GM12891 (cell line): ENCODE results near the gene STIM1.
"Not testable (repeated sequence)": the region's sequence is repeated elsewhere in the genome, so short reads cannot be mapped to it uniquely, and the experiment has no call there.

Source experiments
- DNase-seq: peaks from one replicate; pipeline ENCODE4 v3.0.0; 2011; ENCODE audit warnings: low spot score; ENCODE audit not compliant: insufficient read length
- FAIRE-seq: peaks from 2 replicates; lab custom pipeline; 2011; peaks lifted over from hg19 to GRCh38; lab: Jason Lieb, UNC
- PAX5 ChIP-seq: IDR thresholded peaks from 2 replicates; pipeline ENCODE4 v1.6.1; 2011; ENCODE audit warnings: low read length, moderate library complexity, mild to moderate bottlenecking; ENCODE audit not compliant: insufficient read depth, severe bottlenecking
- POLR2A ChIP-seq: IDR thresholded peaks from 2 replicates; pipeline ENCODE4 v1.6.1; 2011; ENCODE audit warnings: low read depth, low read length, control low read depth
- POLR2AphosphoS5 ChIP-seq: IDR thresholded peaks from 2 replicates; pipeline ENCODE4 v1.6.1; 2011; ENCODE audit warnings: low read depth, low read length, control low read depth
- POU2F2 ChIP-seq: IDR thresholded peaks from 2 replicates; pipeline ENCODE4 v1.6.1; 2011; ENCODE audit warnings: low read depth, mild to moderate bottlenecking, control low read depth, low read length, moderate library complexity
- SPI1 ChIP-seq: IDR thresholded peaks from 2 replicates; pipeline ENCODE4 v1.6.1; 2011; ENCODE audit warnings: low read depth, low read length, control low read depth
- TAF1 ChIP-seq: IDR thresholded peaks from 2 replicates; pipeline ENCODE4 v1.6.1; 2011; ENCODE audit warnings: low read depth, low read length, control low read depth

The STIM1 gene

DNA sequence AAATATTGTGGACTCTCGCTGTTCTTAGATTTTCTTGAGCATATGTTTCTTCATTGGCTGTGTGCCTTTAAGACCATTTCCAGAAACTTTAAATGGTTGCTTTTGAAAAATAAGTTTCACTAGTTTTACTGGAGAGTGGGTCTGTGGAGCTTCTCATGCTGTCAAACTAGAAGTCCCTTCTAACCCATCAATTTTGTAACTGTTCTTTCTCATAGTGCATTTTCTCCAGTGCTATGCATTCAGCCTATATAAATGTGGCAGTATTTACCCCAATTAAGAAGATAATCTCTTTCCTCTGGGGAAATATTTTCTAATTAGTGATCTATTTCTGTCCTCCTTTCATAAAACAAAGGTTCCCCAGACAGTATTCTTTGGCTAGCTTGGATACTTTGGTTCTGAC, 141.2 kb downstream of the STIM1 start:
- TF ChIP-seq TAF1, result no peak
- no peak for TF ChIP-seq POLR2AphosphoS5
- no peak for TF ChIP-seq POU2F2
- no peak for FAIRE-seq

DNA sequence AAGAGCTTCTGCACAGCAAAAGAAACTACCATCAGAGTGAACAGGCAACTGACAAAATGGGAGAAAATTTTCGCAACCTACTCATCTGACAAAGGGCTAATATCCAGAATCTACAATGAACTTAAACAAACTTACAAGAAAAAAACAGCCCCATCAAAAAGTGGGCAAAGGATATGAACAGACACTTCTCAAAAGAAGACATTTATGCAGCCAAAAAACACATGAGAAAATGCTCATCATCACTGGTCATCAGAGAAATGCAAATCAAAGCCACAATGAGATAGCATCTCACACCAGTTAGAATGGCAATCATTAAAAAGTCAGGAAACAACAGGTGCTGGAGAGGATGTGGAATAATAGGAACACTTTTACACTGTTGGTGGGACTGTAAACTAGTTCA, 149.3 kb downstream of the STIM1 start:
- not testable (repeated sequence) for FAIRE-seq, DNase-seq

More for the DNA sequence above, 141.2 kb downstream of the STIM1 start:
- no peak for DNase-seq

DNA sequence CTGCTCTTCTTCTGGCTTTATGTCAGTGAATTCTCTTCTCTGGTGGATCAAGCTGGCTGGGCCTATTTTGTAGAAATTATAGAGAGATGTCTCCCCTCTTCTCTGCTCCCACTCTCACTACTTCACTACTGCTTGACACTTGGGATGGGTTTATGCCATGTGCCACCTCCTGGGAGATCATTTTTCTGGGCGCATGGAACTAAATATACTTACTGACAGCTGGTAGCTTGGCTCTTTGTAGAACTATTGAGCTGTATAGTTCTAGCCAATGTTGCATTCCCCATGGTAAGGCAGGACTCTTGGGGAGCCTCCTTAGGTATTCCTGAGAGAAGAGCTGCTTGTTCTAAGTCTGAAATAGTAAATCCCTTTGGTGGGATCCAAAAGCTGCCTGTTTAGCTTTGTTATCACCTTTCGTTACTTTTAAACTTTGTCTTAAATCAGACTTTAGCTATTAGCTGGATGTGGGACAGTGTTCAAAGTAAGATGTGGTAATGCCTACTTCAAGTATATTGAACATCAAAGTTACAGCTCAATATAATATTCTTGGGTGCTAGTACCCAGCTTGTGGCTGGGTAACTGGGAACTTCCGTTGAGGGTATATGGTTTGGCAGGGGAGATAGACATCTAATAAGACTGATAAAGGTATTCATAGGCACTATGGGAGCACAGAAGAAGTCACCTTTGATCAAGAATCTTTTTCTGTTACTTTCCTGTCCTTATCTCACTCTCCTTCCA, 151.6 kb downstream of the STIM1 start:
- DNase-seq (no peak), FAIRE-seq (no peak)
- TF ChIP-seq TAF1, result no peak
- TF ChIP-seq POLR2AphosphoS5, result no peak
- TF ChIP-seq POLR2A, result no peak
- no peak for TF ChIP-seq SPI1
- TF ChIP-seq POU2F2, result no peak
- no peak for TF ChIP-seq PAX5

DNA sequence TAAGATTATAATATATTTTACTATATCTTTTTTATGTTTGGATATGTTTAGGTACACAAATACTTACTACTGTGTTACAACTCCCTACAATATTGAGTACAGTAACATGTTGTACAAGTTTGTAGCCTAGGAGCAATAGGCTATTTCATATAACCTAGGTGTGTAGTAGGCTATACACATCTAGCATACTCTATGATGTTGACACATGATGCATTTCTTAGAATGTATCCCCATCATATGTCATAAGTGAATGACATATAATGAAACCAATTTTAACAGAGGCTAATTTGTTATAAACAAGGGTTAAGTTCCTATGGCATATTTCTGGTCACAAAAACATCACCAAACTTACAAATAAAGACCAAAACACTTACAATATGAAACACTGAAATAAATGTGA, 152.7 kb downstream of the STIM1 start:
- TF ChIP-seq POLR2A (no peak), TAF1 (no peak), PAX5 (no peak), POU2F2 (no peak), POLR2AphosphoS5 (no peak), SPI1 (no peak)
- no peak for DNase-seq
- peak; percentile 13 for FAIRE-seq

DNA sequence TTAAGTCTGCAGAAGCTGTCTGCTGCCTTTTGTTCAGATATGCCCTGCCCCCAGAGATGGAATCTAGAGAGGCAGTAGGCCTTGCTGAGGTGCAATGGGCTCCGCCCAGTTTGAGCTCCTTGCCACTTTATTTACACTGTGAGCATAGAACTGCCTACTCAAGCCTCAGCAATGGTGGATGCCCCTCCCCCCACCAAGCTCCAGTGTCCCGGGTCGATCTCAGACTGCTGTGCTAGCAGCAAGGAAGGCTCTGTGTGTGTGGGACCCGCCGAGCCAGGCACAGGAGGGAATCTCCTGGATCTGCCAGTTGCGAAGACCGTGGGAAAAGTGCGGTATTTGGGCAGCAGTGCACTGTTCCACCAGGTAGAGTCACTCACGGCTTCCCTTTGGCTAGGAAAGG, 161.1 kb downstream of the STIM1 start:
- FAIRE-seq, DNase-seq: not testable (repeated sequence)

DNA sequence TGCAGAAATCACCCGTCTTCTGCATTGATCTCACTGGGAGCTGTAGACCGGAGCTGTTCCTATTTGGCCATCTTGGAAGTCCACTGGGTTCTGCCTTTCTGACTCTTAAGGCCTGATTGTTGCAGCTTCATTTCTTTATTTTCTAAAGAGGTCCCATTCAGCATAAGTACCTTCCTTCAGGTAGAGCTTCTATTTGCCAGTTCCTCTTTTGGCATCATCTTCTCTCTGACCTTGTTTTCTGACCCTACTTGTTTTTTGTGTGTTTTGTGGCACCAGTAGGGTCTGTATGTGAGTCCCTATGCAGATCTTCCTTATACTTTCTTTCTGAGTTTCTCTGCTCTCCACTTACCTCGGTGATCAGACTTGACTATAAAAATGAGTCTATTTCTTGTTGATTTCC, 161.7 kb downstream of the STIM1 start:
- no peak for FAIRE-seq
- peak; percentile 58 for TF ChIP-seq SPI1
- TF ChIP-seq PAX5, result no peak
- no peak for TF ChIP-seq POLR2AphosphoS5
- TF ChIP-seq TAF1, result no peak
- no peak for TF ChIP-seq POU2F2

DNA sequence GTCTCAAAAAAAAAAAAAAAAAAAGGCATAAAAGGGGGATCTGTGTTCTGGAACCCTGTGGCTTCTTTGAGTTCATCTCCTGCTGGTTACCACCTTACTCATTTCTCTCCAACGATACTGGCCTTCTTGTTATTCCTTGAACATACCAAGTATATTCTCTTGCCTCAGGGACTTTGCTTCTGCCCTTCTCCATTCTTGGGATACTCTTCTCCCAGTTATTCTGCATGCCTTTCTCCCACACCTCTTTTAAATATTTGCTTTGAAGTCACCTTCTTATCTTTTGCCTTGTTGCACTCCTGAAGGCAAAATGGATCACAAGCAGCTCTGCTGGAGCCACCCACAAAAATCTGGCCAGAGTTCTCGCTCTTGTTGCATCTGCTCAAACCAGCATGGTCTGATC, 163.2 kb downstream of the STIM1 start:
- FAIRE-seq (no peak), DNase-seq (no peak)
- TF ChIP-seq PAX5 (no peak), POU2F2 (no peak), TAF1 (no peak), POLR2A (no peak), SPI1 (no peak), POLR2AphosphoS5 (no peak)

More for the DNA sequence above, 161.7 kb downstream of the STIM1 start:
- no peak for DNase-seq

DNA sequence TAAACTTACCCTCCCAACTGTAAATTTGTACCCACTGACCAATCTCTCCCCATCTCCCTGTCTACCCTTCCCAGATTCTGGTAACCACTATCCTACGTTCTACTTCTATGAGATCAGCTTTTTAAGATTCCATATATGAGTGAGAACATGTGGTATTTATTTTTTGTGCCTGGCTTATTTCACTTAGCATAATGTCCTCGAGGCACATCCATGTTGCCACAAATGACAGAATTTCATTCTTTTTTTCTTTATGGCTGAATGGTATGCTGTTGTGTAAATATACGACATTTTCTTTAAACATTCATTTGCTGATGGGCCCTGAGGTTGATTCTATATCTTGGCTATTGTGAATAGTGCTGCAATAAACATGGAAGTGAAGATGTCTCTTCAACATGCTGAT, 164.4 kb downstream of the STIM1 start:
- FAIRE-seq (no peak), DNase-seq (no peak)
- TF ChIP-seq POU2F2, result no peak
- no peak for TF ChIP-seq SPI1
- no peak for TF ChIP-seq TAF1
- TF ChIP-seq POLR2A, result no peak
- TF ChIP-seq POLR2AphosphoS5, result no peak
- TF ChIP-seq PAX5, result no peak

DNA sequence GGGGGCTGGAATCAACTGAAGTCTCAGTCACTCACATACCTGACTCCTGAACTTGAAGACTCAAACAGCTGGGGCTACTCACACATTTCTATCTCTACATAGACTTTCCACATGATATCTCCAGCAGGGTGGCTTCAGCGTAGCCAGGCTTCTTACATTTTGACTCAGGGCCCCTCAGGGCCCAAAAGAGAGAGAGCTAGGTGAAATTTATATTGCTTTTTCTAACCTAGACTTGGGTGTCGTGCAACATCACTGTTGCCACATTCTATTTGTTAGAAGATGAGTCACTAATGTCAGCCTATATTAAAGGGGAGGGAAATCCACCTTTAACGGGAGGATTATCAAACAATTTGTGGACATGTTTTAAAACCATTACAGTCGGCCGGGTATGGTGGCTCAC, 167.2 kb downstream of the STIM1 start:
- FAIRE-seq (no peak), DNase-seq (no peak)
- no peak for TF ChIP-seq PAX5
- TF ChIP-seq SPI1, result no peak
- TF ChIP-seq POLR2A, result no peak
- TF ChIP-seq TAF1, result no peak
- no peak for TF ChIP-seq POLR2AphosphoS5
- TF ChIP-seq POU2F2, result no peak

DNA sequence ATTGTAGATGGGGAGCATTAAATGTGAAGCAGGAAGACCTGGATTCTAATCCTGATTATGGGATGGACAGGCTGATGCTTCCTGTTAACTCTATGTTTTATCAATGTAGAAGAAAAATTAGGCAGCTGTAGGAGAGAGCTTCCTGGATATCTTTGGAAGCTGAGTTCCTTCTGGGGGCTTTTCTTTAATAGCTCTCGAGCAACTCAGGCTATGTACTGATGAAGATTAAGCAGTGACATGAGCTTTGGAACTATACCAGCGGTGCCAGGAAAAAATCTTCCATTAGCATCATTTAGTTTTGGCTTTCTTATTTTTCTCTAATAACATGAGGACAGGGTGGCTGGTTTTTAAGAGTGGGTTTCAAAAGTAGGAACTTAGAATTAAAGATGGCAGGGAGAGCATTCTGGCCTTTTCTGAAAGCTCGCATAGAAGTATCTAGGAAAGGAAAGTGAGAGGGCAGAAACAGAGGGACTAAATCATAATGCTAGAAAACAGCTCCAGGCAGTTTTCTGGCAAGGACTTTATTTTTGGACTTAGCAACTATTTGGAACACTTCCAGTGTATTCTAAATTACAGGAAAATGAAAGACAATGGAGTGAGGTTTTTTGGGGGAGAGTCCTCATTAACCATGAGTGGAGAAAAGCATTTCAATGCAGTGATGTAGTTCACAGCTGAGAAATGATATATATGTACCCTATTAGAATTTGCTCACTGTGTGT, 169.9 kb downstream of the STIM1 start:
- TF ChIP-seq POLR2AphosphoS5 (no peak), POLR2A (no peak), PAX5 (no peak)
- DNase-seq (no peak), FAIRE-seq (no peak)

DNA sequence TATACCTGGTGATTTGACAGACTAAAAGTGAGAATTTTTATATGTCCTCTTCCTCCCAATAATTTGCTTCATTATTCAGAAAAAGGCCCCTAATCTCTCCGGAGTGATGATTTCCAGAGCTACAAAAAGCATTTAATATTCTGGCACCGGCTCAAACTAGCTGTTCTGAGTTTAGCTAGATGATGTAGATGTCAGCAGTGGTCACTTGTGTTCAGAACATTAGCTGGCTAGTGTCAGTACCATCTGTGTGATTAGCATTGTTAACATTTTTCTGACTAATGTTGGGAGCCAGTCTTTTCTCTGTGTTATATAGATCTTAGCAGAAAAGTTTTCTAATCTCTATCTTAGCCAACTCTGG, 170.5 kb downstream of the STIM1 start:
- no peak for DNase-seq
- peak; percentile 45 for FAIRE-seq
- TF ChIP-seq POLR2AphosphoS5 (no peak), POU2F2 (no peak), POLR2A (no peak), TAF1 (no peak), SPI1 (no peak), PAX5 (no peak)
